22Rv1 (cell line): ENCODE measurements around the gene PSMC3.

Experiments
- H3K27ac ChIP-seq: fragments of 450-650 bp; 2 replicates; pipeline ENCODE4 v1.5.1; 2017
- CTCF ChIP-seq: fragments of 450-650 bp; IDR thresholded peaks from 2 replicates; pipeline ENCODE4 v1.5.1; 2017; ENCODE audit warnings: mild to moderate bottlenecking
- ZFX ChIP-seq: fragments of 450-650 bp; IDR thresholded peaks from 2 replicates; pipeline ENCODE4 v1.6.1; 2017; ENCODE audit warnings: antibody characterized with exemption, borderline replicate concordance

The PSMC3 gene

GRCh38 chr11:47426062-47426956 is at the start of gene PSMC3:
Gene PSMC3, minus strand, starts transcription at chr11:47426439. Its CDS starts 160 bp downstream, at chr11:47426279.
- TF ChIP-seq CTCF: no peak
- no peak for TF ChIP-seq ZFX
- H3K27ac ChIP-seq: peak within 1 kb of the TSS; percentile 90

DNA sequence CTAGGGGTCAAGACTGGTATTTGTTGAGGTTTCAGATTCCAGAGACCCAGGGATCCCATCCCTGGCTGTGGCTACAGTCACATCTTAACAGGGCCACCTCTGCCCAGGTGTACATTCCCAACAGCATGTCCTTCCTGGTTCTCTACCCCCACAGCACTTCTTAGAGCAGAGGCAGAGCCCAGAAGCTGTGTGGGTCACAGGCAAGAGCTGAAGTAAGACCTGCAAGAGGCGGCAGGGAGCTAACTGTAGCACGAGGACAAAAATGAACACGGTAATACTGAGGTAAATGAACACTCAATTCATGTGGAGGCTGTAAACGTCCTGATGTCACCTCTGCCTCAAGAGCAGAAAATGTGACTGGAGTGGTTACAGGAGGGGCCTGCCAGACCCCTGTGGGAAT is 44.4 kb upstream of the PSMC3 start:
- TF ChIP-seq ZFX (no peak), CTCF (no peak)

GRCh38 chr11:47469361-47470179 is 43.3 kb upstream of the PSMC3 start:
- peak overlapping the region; percentile 12; the same call in 1 of the 2 replicates for H3K27ac ChIP-seq
- TF ChIP-seq ZFX (no peak), CTCF (no peak)

More for the DNA sequence above, 44.4 kb upstream of the PSMC3 start:
- no peak overlapping the region for H3K27ac ChIP-seq

DNA sequence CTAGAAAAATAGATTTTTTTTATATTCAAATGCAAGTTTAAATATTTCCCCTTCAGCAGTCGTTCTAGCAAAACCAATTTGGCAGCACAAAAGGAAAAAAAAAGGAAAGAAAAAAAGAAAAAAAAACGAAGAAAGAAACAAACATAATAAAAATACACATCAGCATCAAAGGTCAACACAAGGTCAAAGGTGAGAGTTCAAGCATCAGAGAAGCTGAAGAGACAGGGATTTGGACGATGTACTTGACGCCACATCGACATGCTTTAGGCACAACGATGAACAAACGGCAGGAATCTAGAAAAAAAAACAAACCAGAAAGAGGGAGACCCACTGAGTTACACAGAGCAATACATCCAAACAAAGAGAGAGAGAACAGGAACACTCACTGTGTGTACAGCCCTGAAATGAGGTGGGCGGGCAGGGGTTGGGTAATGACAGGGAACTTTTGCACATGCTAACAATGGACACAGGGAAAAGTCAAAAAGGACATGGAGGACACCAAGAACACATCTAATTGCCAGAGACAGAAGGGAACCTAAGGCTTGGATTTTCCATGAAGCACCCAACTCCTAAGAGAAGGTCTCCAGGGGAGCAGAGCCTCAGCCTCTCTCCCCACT is 42.5 kb upstream of the PSMC3 start:
- TF ChIP-seq ZFX (no peak), CTCF (no peak)
- peak overlapping the region; percentile 12; the same call in 1 of the 2 replicates for H3K27ac ChIP-seq

DNA sequence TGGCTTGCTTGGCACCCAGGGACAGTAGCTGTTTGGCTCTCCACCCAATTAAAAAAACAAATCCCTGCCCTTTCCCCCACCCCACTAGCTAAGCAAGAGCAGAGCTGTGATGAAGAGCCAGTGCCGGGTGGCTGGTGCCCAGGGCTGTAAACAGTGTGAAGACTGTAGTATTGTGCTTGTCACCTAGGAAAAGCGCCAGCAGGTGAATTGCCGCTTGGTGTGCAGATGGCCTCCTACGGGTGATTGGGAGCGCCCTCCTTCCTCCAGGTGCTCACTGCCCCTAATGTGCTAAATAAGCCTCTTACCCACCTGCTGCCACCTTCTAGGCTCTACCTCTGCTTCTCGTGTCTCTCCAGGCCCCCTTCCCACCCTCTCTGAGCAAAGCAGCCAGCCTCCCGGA is 41.1 kb upstream of the PSMC3 start:
- 0 out of 2 replicates have a peak overlapping the region, but pooled peaks have one; percentile 7 for H3K27ac ChIP-seq

DNA sequence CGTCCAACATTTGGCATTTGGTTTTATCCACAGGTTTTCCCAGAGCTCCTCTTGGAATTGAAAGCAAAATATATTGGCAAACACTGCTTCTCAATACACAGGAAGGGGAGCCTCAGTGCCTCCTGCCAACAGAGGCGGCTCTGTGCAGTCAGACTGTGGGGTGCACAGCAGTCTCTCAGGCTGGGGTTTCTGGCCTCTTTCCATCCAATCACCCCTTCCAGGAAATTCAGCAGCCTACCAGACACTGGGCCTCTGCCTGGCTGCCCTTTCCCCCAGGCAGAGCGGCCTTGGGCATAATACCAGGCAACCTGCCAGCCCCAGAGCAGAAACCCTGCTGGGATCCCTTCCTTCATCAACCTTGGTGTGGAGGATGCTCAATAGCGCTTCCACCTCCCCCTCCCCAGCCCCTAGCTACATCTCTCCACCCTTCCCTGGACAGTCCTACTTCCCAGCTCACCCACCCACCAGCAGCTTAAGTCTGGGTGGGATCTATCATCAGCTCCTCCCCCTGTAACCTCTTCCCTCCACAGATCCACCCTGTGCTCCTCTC is 40.5 kb upstream of the PSMC3 start:
- TF ChIP-seq CTCF (no peak), ZFX (no peak)
- 0 out of 2 replicates have a peak overlapping the region, but pooled peaks have one; percentile 7 for H3K27ac ChIP-seq

More for the DNA sequence above, 41.1 kb upstream of the PSMC3 start:
- TF ChIP-seq CTCF (no peak), ZFX (no peak)
